Thyroid gland (tissue), 4 donors: Measurements from ENCODE around the gene TLCD1.

Experiments used
- POLR2A ChIP-seq, 2 donors: fragments of 450-650 bp; IDR thresholded peaks; one replicate each; pipeline ENCODE4 v1.6.1; 2017; ENCODE audit warnings: antibody characterized with exemption in 2 of 2, mild to moderate bottlenecking in 2 of 2, moderate library complexity in 1 of 2
- TF ChIP-seq, protein P1 (sequence below), 6 experiments: fragments of 200-600 bp in 3 of 6; fragments of 450-650 bp in 3 of 6; sonication (generic) in 3 of 6; IDR thresholded peaks; one replicate each; pipeline ENCODE4 v1.5.1; 2016 to 2019; ENCODE audit warnings: antibody characterized with exemption in 6 of 6, mild to moderate bottlenecking in 2 of 6, inconsistent platforms in 1 of 6, moderate library complexity in 1 of 6

DNA sequence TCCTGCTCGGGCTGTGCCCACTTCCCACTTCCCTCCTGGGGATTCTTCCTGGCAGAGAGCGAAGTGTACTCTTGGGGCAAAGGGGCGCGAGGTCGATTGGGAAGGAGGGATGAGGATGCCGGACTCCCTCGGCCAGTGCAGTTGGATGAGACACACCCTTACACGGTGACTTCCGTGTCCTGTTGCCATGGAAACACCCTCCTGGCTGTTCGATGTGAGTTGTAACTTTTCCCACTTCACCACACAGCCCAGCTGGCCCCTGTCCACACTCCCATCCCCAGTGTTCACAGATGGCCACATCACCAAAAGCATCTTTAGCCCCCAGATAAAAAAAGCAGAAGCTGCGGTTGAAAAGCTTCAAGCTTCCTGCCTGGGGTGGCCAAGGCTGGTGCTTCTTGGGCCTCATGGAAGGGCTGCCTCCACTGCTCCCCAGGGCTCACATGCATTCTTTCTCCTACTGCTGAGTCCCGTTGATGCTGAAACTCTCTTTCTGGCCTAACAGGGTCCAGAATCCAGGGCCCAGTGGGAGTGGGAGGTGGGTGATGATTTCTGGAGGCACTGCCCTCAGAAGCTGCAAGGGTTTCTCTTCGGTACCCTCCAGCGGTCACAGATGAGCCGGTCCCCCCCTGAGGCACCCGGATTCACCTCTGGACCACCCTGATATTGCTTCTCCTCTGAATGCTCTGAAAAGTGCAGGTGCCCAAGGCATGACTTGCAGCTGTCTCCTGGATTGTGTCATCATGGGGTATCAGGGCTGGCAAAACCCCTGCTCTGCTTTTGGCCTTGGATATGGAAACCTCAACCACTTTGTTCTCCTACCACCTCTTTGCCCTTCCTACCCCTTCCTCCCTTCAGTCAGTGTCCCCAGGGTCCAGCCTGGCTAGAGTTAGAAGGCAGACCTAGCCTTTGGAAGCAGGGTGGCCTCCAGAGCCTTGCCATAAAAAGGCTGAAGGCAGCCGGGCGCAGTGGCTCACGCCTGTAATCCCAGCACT lies 15.6 kb upstream of the TLCD1 start:
- TF ChIP-seq POLR2A (IDR thresholded peaks at IDR 0.05) = no peak
- TF ChIP-seq, protein P1, sequence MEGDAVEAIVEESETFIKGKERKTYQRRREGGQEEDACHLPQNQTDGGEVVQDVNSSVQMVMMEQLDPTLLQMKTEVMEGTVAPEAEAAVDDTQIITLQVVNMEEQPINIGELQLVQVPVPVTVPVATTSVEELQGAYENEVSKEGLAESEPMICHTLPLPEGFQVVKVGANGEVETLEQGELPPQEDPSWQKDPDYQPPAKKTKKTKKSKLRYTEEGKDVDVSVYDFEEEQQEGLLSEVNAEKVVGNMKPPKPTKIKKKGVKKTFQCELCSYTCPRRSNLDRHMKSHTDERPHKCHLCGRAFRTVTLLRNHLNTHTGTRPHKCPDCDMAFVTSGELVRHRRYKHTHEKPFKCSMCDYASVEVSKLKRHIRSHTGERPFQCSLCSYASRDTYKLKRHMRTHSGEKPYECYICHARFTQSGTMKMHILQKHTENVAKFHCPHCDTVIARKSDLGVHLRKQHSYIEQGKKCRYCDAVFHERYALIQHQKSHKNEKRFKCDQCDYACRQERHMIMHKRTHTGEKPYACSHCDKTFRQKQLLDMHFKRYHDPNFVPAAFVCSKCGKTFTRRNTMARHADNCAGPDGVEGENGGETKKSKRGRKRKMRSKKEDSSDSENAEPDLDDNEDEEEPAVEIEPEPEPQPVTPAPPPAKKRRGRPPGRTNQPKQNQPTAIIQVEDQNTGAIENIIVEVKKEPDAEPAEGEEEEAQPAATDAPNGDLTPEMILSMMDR (IDR thresholded peaks at IDR 0.05) = no peak
